MM.1S (cell line): Measurements from ENCODE around the gene CD96.

Source experiments
- DNase-seq: peaks from one replicate; pipeline ENCODE4 v3.0.0-alpha.2; 2015
- H2AFZ ChIP-seq: fragments of 300-600 bp; sonication (generic); 2 replicates; pipeline ENCODE4 v1.6.0; 2016; ENCODE audit warnings: antibody characterized with exemption, low read length
- H3F3A ChIP-seq: fragments of 300-600 bp; sonication (generic); 2 replicates; pipeline ENCODE4 v1.6.1; 2016; ENCODE audit warnings: mild to moderate bottlenecking, antibody characterized with exemption, low read length, moderate library complexity, mixed read lengths; ENCODE audit not compliant: insufficient read depth
- H3K27ac ChIP-seq: fragments of 300-600 bp; sonication (generic); 2 replicates; pipeline ENCODE4 v1.5.1; 2016; ENCODE audit warnings: mild to moderate bottlenecking, low read length
- H3K27me3 ChIP-seq: fragments of 300-600 bp; sonication (generic); replicated peaks from 2 replicates; pipeline ENCODE4 v1.6.0; 2016; ENCODE audit warnings: low read length; ENCODE audit not compliant: insufficient read depth
- H3K36me3 ChIP-seq: fragments of 300-600 bp; sonication (generic); replicated peaks from 2 replicates; pipeline ENCODE4 v1.6.1; 2016; ENCODE audit warnings: mild to moderate bottlenecking, low read length, mixed read lengths; ENCODE audit not compliant: insufficient read depth
- H3K4me1 ChIP-seq: fragments of 300-600 bp; sonication (generic); 2 replicates; pipeline ENCODE4 v1.6.1; 2016; ENCODE audit warnings: low read length, mixed read lengths
- H3K4me2 ChIP-seq: fragments of 300-600 bp; sonication (generic); 2 replicates; pipeline ENCODE4 v1.6.0; 2016; ENCODE audit warnings: low read depth, low read length
- H3K4me3 ChIP-seq: fragments of 300-600 bp; sonication (generic); 2 replicates; pipeline ENCODE4 v1.5.1; 2016; ENCODE audit warnings: low read length, mixed read lengths
- H3K79me2 ChIP-seq: fragments of 300-600 bp; sonication (generic); 2 replicates; pipeline ENCODE4 v1.6.1; 2016; ENCODE audit warnings: mixed run types, low read length, mixed read lengths
- H3K9ac ChIP-seq: fragments of 300-600 bp; sonication (generic); 2 replicates; pipeline ENCODE4 v1.6.1; 2016; ENCODE audit warnings: low read length, mixed read lengths
- H3K9me2 ChIP-seq: fragments of 300-600 bp; sonication (generic); replicated peaks from 2 replicates; pipeline ENCODE4 v1.6.1; 2016; ENCODE audit warnings: mild to moderate bottlenecking, low read length, mixed read lengths; ENCODE audit not compliant: insufficient read depth
- H3K9me3 ChIP-seq: fragments of 300-600 bp; sonication (generic); replicated peaks from 2 replicates; pipeline ENCODE4 v1.6.1; 2016; ENCODE audit warnings: mild to moderate bottlenecking, low read length, mixed read lengths; ENCODE audit not compliant: insufficient read depth
- H4K20me1 ChIP-seq: fragments of 300-600 bp; sonication (generic); 2 replicates; pipeline ENCODE4 v1.6.1; 2016; ENCODE audit warnings: mild to moderate bottlenecking, low read length, moderate library complexity, mixed read lengths; ENCODE audit not compliant: insufficient read depth
- EZH2 ChIP-seq: fragments of 300-600 bp; sonication (generic); optimal IDR thresholded peaks from 2 replicates; pipeline ENCODE3; 2017; ENCODE audit warnings: low read depth, mild to moderate bottlenecking, antibody characterized with exemption, low read length, mixed read lengths
- EZH2phosphoT487 ChIP-seq: fragments of 300-600 bp; sonication (generic); IDR thresholded peaks from 2 replicates; pipeline ENCODE4 v1.6.1; 2018; ENCODE audit warnings: antibody characterized with exemption, low read length
- TF ChIP-seq, protein P1 (sequence below): fragments of 300-600 bp; sonication (generic); IDR thresholded peaks from 2 replicates; pipeline ENCODE4 v1.5.1; 2016; ENCODE audit warnings: antibody characterized with exemption, low read length, mixed read lengths

The CD96 gene

GRCh38 chr3:111592143-111592542 lies 50.1 kb downstream of the CD96 start:
- Histone ChIP-seq H3F3A (no peaks in the 10 kb centered on the region), H3K27me3 (no peaks in the 10 kb centered on the region), H3K4me3 (no peak overlapping the region), H3K4me1 (no peaks in the 10 kb centered on the region), H4K20me1 (no peaks in the 10 kb centered on the region), H3K27ac (no peak overlapping the region), H3K9me3 (no peaks in the 10 kb centered on the region), H3K4me2 (no peak overlapping the region), H3K79me2 (no peaks in the 10 kb centered on the region), H3K9ac (no peak overlapping the region), H2AFZ (no peak overlapping the region), H3K9me2 (no peaks in the 10 kb centered on the region), H3K36me3 (no peaks in the 10 kb centered on the region)
- no peak for DNase-seq
- TF ChIP-seq EZH2 (no peak), EZH2phosphoT487 (no peak)
- TF ChIP-seq, protein P1, sequence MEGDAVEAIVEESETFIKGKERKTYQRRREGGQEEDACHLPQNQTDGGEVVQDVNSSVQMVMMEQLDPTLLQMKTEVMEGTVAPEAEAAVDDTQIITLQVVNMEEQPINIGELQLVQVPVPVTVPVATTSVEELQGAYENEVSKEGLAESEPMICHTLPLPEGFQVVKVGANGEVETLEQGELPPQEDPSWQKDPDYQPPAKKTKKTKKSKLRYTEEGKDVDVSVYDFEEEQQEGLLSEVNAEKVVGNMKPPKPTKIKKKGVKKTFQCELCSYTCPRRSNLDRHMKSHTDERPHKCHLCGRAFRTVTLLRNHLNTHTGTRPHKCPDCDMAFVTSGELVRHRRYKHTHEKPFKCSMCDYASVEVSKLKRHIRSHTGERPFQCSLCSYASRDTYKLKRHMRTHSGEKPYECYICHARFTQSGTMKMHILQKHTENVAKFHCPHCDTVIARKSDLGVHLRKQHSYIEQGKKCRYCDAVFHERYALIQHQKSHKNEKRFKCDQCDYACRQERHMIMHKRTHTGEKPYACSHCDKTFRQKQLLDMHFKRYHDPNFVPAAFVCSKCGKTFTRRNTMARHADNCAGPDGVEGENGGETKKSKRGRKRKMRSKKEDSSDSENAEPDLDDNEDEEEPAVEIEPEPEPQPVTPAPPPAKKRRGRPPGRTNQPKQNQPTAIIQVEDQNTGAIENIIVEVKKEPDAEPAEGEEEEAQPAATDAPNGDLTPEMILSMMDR, result no peak

GRCh38 chr3:111592936-111593335 lies 50.9 kb downstream of the CD96 start:
- Histone ChIP-seq H4K20me1 (no peaks in the 10 kb centered on the region), H3F3A (no peaks in the 10 kb centered on the region), H3K9me3 (no peaks in the 10 kb centered on the region), H3K4me2 (no peak overlapping the region), H3K27ac (no peak overlapping the region), H2AFZ (no peak overlapping the region), H3K27me3 (no peaks in the 10 kb centered on the region), H3K36me3 (no peaks in the 10 kb centered on the region), H3K4me3 (no peak overlapping the region), H3K79me2 (no peaks in the 10 kb centered on the region), H3K9ac (no peak overlapping the region), H3K9me2 (no peaks in the 10 kb centered on the region), H3K4me1 (no peaks in the 10 kb centered on the region)
- no peak for TF ChIP-seq EZH2phosphoT487
- TF ChIP-seq EZH2, result no peak
- TF ChIP-seq, protein P1, result no peak
- no peak for DNase-seq

DNA sequence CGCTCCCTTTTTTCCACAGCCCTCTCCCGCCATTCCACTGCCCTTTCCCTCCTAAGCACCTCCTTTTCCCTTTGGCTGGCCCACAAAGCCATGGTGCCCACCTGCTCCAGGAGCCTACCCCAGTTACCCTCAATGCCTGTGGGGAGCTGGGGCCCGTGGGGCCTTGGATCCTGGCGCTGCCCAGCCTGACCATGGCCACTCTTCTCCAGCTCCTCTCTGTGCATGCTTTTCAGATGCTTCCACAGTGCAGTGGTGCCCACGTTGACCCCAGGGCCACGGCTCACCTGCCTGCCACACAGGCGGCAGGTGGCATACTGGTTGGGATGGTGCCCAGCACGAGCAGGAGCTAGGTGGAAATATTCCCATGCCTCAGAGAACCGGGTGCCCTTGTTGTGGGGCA lies 51.7 kb downstream of the CD96 start:
- Histone ChIP-seq H3K27me3 (no peaks in the 10 kb centered on the region), H3K79me2 (no peaks in the 10 kb centered on the region), H3F3A (no peaks in the 10 kb centered on the region), H3K4me3 (no peak overlapping the region), H3K27ac (no peak overlapping the region), H3K9me3 (no peaks in the 10 kb centered on the region), H3K9me2 (no peaks in the 10 kb centered on the region), H3K9ac (no peak overlapping the region), H4K20me1 (no peaks in the 10 kb centered on the region), H3K36me3 (no peaks in the 10 kb centered on the region), H2AFZ (no peak overlapping the region), H3K4me1 (no peaks in the 10 kb centered on the region), H3K4me2 (no peak overlapping the region)
- TF ChIP-seq, protein P1, result no peak
- TF ChIP-seq EZH2 (no peak), EZH2phosphoT487 (no peak)
- no peak for DNase-seq
